NCI-H446 treated with DMSO at 0.1 percent for 48 hours (cell line): Measurements from ENCODE around the gene NSMF.
"Not testable (repeated sequence)": the region's sequence is repeated elsewhere in the genome, so short reads cannot be mapped to it uniquely, and the experiment has no call there.

Experiments
- DNase-seq: peaks from one replicate; lab custom pipeline; 2025; lab: John Stamatoyannopoulos, UW

Gene NSMF

GRCh38 chr9:137458194-137459151 lies 661 bp downstream of the NSMF start:
- peak; percentile 24 for DNase-seq

DNA sequence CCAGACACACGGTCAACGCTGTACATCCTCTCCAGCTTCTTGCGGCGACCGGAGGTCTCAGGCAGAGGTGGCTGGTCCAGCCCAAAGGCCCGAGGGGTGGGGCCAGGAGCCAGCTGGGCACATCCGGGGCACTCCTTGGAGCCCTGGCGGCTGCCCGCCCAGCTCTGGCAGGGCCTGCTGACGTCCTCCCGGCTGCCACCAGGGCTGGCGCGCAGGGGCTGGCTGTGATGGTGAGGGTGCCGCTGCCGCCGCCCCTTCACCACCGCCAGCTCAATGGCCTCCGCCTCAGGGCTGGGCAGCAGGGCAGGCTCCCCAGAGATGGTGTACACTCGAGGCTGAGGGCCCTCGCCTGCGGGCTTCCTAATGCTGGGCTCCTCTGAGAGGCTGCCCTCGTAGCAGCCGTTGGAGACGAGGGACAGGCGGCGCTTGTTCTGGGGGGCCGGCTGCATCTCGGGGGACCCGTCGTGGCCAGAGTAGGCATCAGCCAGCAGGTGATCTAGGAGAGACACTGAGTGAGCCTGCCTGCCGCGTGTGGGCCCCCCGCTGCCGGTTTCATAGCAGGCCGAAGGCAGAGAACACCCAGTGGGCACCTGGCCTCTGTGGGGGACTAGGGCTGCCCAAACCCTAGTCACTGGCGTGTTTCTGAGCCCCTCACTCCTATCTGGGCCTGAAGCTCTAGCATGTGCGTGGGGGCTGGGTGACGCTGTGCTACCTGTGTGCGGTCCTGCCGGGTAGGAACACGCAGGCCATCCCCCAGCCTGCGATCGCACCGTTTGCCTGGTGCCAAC lies 1.5 kb downstream of the NSMF start:
- DNase-seq: no peak

DNA sequence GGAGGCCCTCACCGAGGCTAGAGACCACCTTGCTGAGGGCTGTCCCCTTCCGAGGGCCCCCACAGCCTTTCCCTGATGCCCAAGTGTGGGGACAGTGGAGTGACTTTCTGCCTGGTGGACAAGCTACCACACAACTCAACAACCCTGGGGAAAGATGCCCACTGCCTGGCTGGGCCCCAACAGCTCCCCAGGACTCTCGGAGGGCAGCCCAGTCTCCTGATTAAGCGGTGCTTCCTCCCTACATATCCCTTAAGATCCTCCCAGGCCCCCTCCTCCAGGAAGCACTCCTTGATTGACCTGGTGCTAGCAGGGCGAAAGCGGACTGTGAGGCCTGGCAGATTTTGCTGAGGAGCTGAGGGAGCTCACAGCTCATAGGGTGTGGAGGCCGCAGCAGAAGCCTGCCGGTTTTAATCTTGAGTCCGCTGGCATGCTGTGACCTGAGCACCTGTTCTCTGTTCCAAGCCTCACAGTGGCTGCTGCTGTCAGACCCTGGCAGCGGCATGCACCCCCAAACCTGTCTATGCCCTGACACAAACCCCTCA lies 2.2 kb downstream of the NSMF start:
- DNase-seq: no peak

GRCh38 chr9:137456061-137456863 lies 2.9 kb downstream of the NSMF start:
- no peak for DNase-seq

GRCh38 chr9:137455359-137455991 lies 3.7 kb downstream of the NSMF start:
- no peak for DNase-seq

DNA sequence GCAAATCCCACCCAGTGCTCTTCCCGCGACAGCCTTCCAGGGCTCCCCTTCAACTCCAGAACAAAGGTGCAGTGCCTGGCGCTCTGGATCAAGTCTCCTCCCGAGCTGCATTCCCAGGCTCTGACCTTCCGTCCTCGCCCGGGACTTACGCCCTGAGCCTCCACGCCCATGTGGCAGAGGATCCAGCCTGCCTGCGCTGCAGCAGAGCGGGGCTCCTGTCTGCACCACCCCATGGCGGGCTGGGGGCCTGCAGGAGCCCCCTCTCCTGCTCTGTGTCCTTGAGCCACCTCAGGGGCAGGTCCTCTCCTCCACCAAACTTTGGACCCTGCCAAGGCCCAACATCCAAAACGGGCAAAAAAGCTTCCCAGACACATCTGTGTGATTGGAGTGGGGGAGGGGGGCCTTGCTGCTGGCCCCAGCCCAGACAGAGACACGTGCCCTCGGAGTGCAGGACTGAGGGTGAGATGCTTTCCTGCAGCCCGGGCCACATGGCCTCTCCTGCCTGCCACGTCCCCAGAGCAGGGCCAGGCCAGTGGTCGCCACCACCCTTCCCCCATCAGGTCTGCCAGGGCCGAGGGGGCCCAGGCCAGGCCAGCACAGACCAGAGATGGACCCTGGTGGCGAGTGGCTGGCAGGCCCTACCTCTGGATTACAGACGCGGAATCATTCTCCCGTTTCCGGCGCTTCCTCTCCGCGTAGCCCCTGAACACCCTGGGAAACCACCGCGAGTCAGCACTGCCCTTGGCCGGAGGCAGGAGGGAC lies 4.4 kb downstream of the NSMF start:
- no peak for DNase-seq

DNA sequence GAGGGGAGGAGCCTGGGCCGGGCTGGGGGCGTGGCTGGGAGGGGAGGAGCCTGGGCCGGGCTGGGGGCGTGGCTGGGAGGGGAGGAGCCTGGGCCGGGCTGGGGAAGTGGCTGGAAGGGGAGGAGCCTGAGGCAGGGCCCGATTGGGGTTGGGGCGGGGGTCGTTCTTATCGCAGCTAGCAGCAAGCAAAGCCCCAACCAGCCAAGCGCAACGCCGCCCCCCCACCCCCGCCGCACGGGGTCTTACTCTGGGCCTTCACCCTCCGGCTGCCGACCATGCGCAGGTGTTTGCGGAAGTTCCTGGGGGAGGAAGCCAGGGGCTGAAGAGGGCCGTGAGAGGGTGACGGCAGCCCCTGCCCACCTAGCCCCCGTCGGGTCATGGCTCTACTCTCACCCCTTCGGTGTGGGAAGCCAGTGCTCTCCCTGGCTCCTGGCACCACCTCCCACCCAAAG lies 5.0 kb downstream of the NSMF start:
- DNase-seq: no peak

DNA sequence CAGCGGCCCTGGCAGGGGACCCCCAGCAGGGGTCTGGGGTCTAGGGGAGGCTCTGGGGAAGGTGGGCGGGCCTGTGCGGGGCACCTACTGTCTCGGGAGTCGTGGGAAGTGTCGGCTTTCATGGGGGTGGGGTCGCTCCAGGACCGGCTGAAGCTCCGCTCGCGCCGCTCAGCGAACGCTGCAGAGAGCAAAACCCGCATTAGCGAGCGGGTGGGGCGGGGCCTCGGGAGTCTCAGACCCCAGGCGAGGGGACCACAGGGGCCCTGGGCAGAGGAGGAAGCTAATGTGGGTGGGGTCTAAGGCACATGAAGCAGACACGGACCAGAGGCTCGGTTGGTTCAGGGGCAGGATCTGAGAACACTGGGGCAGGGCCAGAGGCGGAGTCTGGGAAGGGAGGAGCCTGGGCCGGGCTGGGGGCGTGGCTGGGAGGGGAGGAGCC lies 5.5 kb downstream of the NSMF start:
- DNase-seq: no peak

DNA sequence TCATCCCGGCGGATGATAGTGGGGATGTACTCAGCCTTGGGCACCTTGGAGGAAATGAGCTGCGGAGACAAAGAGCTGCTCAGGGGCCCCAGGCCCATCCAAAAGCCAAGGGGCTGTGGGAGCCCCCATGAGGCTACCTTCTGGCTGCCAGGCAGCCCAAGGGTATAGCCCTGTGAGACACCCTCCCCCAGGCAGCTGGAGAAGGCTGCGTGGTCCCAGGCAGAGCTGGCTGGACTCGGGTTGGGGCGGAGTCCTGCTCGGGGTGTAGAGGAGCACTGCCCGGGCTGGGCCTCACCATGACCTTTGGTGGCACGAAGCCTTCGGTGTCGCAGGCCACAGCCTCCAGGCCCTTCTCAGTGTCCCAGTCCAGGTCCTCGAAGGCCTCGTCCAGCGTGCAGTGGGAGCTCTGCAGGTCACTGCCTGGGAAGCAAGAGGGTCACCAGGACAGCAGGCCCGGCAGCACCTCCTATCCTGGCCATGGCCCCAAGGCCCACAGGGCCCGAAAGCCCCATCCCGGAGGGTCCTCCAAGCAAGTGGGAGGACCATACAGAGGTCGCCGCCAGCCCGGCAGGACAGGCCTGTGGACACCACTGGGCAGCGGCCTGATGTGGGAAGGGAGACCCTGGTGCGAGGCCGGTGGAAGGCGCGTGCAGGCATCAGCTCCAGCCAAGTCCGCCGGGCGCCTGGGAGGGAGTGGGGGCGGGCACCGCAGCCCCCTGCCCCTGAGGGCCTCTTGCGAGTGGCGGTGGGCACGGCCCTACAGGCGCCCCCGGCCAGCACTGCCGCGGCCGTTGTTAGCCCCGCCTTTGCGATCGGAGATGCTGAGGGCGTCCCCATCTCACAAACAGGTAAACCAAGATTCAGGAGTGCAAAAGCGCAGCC lies 6.1 kb downstream of the NSMF start:
- DNase-seq: no peak

DNA sequence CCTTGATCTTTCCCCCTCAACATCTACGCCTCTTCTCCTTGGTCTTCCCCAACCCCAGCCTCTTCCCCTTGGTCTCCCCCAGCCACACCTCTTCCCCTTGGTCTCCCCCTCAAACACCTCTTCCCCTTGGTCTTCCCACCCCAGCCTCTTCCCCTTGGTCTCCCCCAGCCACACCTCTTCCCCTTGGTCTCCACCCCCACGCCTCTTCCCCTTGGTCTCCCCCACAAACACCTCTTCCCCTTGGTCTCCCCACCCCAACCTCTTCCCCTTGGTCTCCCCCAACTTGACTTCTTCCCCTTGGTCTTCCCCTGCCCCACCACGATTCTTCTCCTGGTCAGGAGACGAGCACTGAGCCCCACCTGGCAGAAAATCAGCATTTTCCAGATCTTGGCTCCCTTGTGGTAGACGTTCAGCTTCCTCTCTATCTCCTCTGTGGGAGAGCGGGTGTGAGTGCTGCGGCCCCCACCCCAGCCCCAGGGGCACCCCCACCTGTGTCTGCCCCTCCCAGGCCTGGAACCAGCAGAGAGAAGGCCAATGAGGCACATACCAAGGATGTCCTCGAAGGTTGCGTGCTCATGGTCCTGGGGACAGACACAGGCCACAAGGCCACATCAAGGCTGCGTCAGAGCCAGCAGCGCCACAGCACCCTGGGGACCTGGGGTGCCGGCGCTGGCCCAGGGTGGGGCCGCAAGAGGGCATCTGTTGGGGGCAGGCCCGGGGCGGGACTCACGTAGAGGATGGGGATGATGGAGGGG lies 7.0 kb downstream of the NSMF start:
- no peak for DNase-seq

- DNase-seq: not testable (repeated sequence)
Measured at GRCh38 chr9:137451264-137452005, 7.7 kb downstream of the NSMF start.

GRCh38 chr9:137450539-137451222 lies 8.5 kb downstream of the NSMF start:
- not testable (repeated sequence) for DNase-seq

- DNase-seq: no peak
Measured at GRCh38 chr9:137449931-137450538, 9.1 kb downstream of the NSMF start.

DNA sequence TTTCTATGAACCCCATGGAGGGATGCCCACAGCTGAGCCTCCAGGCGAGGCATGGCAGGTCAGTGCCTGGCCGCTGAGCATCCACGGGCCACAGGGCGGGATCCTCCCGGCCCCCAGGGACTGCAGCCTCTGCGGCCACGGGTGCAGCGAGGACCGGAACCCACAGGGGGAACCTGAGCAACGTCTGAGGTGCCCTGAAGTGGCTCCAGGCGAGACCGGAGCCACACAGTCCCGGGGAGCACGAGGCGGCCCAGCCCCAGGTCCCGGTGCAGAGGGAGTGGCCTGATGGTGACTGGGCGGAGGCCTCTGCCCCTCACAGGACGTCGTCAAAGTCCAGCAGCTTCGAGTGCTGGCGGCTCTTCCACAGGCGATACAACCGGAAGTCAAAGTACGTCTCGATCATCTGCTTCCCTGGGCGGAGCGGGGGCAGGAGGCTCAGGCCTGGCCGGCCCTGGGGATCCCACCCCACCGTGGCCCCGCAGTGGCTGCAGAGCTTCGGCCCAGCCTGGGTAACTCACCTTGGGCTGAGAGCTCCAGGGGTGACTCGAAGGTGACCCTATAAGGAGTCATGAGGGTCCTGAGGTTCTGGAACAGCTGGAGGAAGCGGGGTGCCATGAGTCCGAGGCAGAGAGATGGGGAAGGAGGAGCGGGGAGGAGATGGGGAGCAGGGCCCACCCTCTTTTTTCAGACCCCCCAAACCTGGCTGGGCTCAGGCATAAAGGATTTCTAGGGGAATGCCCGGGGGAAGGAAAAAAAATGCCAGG lies 9.9 kb downstream of the NSMF start:
- no peak for DNase-seq

DNA sequence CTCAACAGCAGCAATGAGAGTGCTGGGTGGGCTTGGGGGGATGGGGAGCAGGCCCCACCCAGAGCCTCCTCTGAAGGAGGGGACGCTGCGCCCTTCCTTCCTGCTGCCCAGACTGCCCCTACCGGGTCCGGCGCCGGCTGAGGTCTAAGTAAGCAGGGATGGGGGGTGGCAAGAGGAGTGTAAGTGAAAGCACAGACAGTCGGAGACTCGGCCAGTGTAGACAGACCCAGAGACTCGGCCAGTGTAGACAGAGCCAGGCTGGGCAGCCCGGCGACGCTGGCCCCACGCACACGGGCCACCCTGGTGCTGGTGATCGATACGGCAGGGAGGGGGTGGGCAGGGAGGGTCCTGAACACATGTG lies 10.6 kb downstream of the NSMF start:
- no peak for DNase-seq
